Measurements from ENCODE around the gene LARGE2. TPM values are rescaled to one million over a fixed set of nuclear protein-coding genes. Genes with fewer than 3 reads are reported as not detected.

LARGE2 gene
- total and polyA plus RNA-seq, 2 experiments from 2014 or later = 4.5 to 4.9 TPM

DNA sequence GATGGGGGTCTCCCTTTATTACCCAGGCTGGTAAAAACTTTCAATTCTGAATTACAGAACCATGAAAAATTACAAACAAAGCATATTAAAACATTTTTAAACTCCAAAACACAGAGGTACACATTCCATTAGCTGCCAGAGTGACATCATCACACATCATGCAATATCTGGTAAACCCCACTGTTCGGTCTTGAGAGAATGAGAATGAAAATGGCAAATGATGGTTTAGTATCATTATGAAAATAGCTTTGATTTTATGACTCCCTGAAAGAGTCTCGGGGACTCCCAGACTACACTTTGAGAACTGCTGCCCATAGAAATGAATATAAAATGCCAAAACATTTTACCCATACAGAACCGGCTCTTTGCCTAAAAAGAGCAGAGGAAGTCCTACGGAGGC lies 18.8 kb downstream of the LARGE2 start:
- peaks cover 29% of the 10 kb centered on the region for H3K36me3 ChIP-seq
- TF ChIP-seq CTCF (IDR thresholded peaks at IDR 0.05; ENCODE audit: low read depth, low read length) = no peak

GRCh38 chr11:45942381-45942780 lies 19.9 kb downstream of the LARGE2 start:
- Histone ChIP-seq H3K27me3 (no peaks in the 10 kb centered on the region), H3K27ac (no peak overlapping the region), H3K4me3 (no peak overlapping the region), H3K9me3 (ENCODE audit: low read depth) (no peaks in the 10 kb centered on the region), H3K4me1 (ENCODE audit: low read depth) (peaks cover 24% of the 10 kb centered on the region), H3K36me3 (peaks cover 33% of the 10 kb centered on the region)
- TF ChIP-seq CTCF (IDR thresholded peaks at IDR 0.05; ENCODE audit: low read depth, low read length) = no peak
- DNase-seq (ENCODE audit: low read depth in 1 of 2, low spot score in 1 of 2) = no peak

More for the DNA sequence above, 18.8 kb downstream of the LARGE2 start:
- DNase-seq (ENCODE audit: low read depth in 1 of 2, low spot score in 1 of 2) = no peak
- Histone ChIP-seq H3K9me3 (ENCODE audit: low read depth) (no peaks in the 10 kb centered on the region), H3K27me3 (no peaks in the 10 kb centered on the region), H3K4me3 (no peak overlapping the region), H3K4me1 (ENCODE audit: low read depth) (peaks cover 19% of the 10 kb centered on the region), H3K27ac (no peak overlapping the region)

- Histone ChIP-seq H3K27ac (peak overlapping the region; percentile 92), H3K27me3 (no peaks in the 10 kb centered on the region), H3K4me3 (no peak overlapping the region), H3K36me3 (peaks cover 51% of the 10 kb centered on the region), H3K4me1 (ENCODE audit: low read depth) (peaks cover 24% of the 10 kb centered on the region), H3K9me3 (ENCODE audit: low read depth) (no peaks in the 10 kb centered on the region)
- no peak for TF ChIP-seq CTCF (IDR thresholded peaks at IDR 0.05; ENCODE audit: low read depth, low read length)
- peak in 1 of 2 donors; percentile 71 for DNase-seq (ENCODE audit: low read depth in 1 of 2, low spot score in 1 of 2)
These were observed 23.0 kb downstream of the LARGE2 start for GRCh38 chr11:45945397-45945999.

GRCh38 chr11:45947885-45948284 lies 25.4 kb downstream of the LARGE2 start:
- Histone ChIP-seq H3K4me3 (no peak overlapping the region), H3K27ac (peak overlapping the region; percentile 92), H3K27me3 (no peaks in the 10 kb centered on the region), H3K9me3 (ENCODE audit: low read depth) (no peaks in the 10 kb centered on the region), H3K36me3 (peaks cover 64% of the 10 kb centered on the region), H3K4me1 (ENCODE audit: low read depth) (peaks cover 24% of the 10 kb centered on the region)
- no peak for TF ChIP-seq CTCF (IDR thresholded peaks at IDR 0.05; ENCODE audit: low read depth, low read length)
- DNase-seq (ENCODE audit: low read depth in 1 of 2, low spot score in 1 of 2) = no peak

DNA sequence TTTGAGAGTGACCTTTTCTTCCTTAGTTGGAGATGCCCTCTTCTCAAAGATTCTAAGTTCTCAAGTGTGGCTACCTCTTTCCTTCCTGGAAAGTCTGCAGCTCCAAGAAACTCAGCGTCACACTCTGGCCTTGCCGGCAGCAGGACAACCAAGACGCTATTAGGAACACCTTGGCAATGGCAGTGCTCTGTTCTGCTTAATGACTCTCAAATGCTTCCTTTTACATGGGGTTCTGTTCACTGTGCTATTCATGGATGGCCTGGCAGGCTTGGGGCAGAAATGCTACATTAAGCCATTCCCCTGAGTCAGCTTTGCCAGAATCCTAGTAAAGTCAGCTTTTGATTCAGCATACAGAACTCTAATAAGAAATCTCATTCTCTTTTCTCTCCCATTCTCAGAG lies 25.9 kb downstream of the LARGE2 start:
- H3K27ac ChIP-seq = peak overlapping the region; percentile 92
- H3K4me1 ChIP-seq (ENCODE audit: low read depth) = peaks cover 24% of the 10 kb centered on the region
- no peak for TF ChIP-seq CTCF (IDR thresholded peaks at IDR 0.05; ENCODE audit: low read depth, low read length)
- peaks cover 65% of the 10 kb centered on the region for H3K36me3 ChIP-seq
- H3K27me3 ChIP-seq = no peaks in the 10 kb centered on the region
- H3K4me3 ChIP-seq = no peak overlapping the region
- H3K9me3 ChIP-seq (ENCODE audit: low read depth) = no peaks in the 10 kb centered on the region
- DNase-seq (ENCODE audit: low read depth in 1 of 2, low spot score in 1 of 2) = no peak
